Measurements from ENCODE around the gene SELENOH. TPM values are rescaled to one million over a fixed set of nuclear protein-coding genes. Genes with fewer than 3 reads are reported as not detected.

SELENOH gene
- total and polyA plus RNA-seq, 9 of the 15 experiments (the other 6 are each of a cell fraction or from before 2014, with no cell fraction given): 16.6 to 299 (median 118) TPM

DNA sequence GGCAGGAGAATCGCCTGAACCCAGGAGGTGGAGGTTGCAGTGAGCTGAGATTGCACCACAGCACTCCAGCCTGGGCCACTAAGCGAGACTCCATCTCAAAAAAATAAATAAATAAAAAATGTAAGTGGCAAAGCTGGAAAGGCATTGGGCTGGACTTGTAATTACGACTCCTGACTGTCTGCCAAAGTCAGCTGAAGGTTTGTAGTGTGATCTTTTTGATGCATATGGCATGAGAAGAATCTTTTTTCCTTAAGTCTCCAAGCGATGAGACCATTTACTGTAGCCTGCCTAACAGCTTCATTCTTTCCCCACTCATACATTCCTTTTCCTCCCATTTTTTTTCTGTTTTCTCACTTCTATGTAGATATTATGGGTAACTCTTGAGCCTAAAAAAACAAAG, 45.1 kb downstream of the SELENOH start:
- 91% methylated on average over 4 of the region's 4 CpGs for WGBS (ENCODE audit: insufficient coverage, low coverage, missing lambda C conversion rate)
- TF ChIP-seq L3MBTL2 (IDR thresholded peaks at IDR 0.05) (no peak), HDAC2 (IDR thresholded peaks at IDR 0.05) (no peak), SNIP1 (IDR thresholded peaks at IDR 0.05; ENCODE audit: low read depth) (no peak), YY1 (IDR thresholded peaks at IDR 0.05; ENCODE audit: borderline replicate concordance in 1 of 3, control insufficient read depth in 1 of 3, extremely low read depth in 1 of 3, insufficient read depth in 3 of 3, insufficient read length in 1 of 3, insufficient replicate concordance in 2 of 3, low read depth in 1 of 3, low read length in 2 of 3) (no peak)
- TF ChIP-seq, protein P1, sequence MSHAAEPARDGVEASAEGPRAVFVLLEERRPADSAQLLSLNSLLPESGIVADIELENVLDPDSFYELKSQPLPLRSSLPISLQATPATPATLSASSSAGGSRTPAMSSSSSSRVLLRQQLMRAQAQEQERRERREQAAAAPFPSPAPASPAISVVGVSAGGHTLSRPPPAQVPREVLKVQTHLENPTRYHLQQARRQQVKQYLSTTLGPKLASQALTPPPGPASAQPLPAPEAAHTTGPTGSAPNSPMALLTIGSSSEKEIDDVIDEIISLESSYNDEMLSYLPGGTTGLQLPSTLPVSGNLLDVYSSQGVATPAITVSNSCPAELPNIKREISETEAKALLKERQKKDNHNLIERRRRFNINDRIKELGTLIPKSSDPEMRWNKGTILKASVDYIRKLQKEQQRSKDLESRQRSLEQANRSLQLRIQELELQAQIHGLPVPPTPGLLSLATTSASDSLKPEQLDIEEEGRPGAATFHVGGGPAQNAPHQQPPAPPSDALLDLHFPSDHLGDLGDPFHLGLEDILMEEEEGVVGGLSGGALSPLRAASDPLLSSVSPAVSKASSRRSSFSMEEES (CRISPR knock-in tag; IDR thresholded peaks at IDR 0.05): no peak
- TF ChIP-seq, protein P2, sequence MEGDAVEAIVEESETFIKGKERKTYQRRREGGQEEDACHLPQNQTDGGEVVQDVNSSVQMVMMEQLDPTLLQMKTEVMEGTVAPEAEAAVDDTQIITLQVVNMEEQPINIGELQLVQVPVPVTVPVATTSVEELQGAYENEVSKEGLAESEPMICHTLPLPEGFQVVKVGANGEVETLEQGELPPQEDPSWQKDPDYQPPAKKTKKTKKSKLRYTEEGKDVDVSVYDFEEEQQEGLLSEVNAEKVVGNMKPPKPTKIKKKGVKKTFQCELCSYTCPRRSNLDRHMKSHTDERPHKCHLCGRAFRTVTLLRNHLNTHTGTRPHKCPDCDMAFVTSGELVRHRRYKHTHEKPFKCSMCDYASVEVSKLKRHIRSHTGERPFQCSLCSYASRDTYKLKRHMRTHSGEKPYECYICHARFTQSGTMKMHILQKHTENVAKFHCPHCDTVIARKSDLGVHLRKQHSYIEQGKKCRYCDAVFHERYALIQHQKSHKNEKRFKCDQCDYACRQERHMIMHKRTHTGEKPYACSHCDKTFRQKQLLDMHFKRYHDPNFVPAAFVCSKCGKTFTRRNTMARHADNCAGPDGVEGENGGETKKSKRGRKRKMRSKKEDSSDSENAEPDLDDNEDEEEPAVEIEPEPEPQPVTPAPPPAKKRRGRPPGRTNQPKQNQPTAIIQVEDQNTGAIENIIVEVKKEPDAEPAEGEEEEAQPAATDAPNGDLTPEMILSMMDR (IDR thresholded peaks at IDR 0.05 in 2 of 3, conservative IDR thresholded peaks at IDR 0.05 in 1 of 3; ENCODE audit: insufficient read depth in 2 of 3, low read depth in 1 of 3, low read length in 3 of 3): no peak
- no peak overlapping the region for H3K27ac ChIP-seq (ENCODE audit: extremely low read depth, low read depth, low read length)
- H2AFZ ChIP-seq (ENCODE audit: low read depth, low read length): no peak overlapping the region
- POLR2A ChIA-PET: no interaction called here
- DNase-seq (ENCODE audit: extremely low read depth in 1 of 4, low spot score in 3 of 4) (no peak), ATAC-seq (no peak), FAIRE-seq (no peak)
- no TSS peak for BruUV-seq (replicated peaks)
- H3K4me1 ChIP-seq (replicated peaks in 1 of 2; ENCODE audit: control insufficient read depth in 2 of 2, insufficient read depth in 2 of 2, low read length in 2 of 2): peaks cover 6 to 15% of the 10 kb centered on the region in 2 experiments
- H3K9me1 ChIP-seq (ENCODE audit: control insufficient read depth, insufficient read depth, low read length): no peaks in the 10 kb centered on the region
- no peaks in the 10 kb centered on the region for H3K27me3 ChIP-seq (ENCODE audit: control insufficient read depth in 2 of 2, insufficient read depth in 2 of 2, low read length in 2 of 2)
- in situ Hi-C loops (cut with MboI): no loop called here
- CTCF ChIA-PET (ENCODE audit: low intra/inter-chr PET ratio): no interaction called here
- H3K79me2 ChIP-seq (ENCODE audit: control insufficient read depth, insufficient read depth, low read length): peaks cover 80% of the 10 kb centered on the region
- no peak overlapping the region for H3K4me2 ChIP-seq (ENCODE audit: insufficient read depth, low read length)
- intact Hi-C loops (cut with micrococcal nuclease): no loop called here
- H3K9me3 ChIP-seq (replicated peaks; ENCODE audit: control insufficient read depth, insufficient read depth, low read depth, low read length): no peaks in the 10 kb centered on the region
- no peak overlapping the region for H3K4me3 ChIP-seq
- peaks cover 7% of the 10 kb centered on the region; the same call in 1 of the 2 replicates for H4K20me1 ChIP-seq (replicated peaks; ENCODE audit: control insufficient read depth, insufficient read depth, low read length)
- H3K36me3 ChIP-seq (ENCODE audit: control insufficient read depth, insufficient read depth, low read length): peaks cover 11% of the 10 kb centered on the region
- no peak overlapping the region for H3K9ac ChIP-seq (ENCODE audit: insufficient read depth in 1 of 2, low read depth in 2 of 2, low read length in 2 of 2)

Data from K562 (cell line).